Activated naive CD8-positive, alpha-beta T cell (primary cell): Measurements from ENCODE around the gene LPCAT1.

ENCODE experiments used
- H3K27ac Mint-ChIP-seq: one replicate; pipeline ENCODE4 v1.8.0; 2021; ENCODE audit warnings: mixed read lengths
- H3K27me3 Mint-ChIP-seq: one replicate; pipeline ENCODE4 v1.8.0; 2021; ENCODE audit warnings: mixed read lengths
- H3K36me3 Mint-ChIP-seq: one replicate; pipeline ENCODE4 v1.8.0; 2021; ENCODE audit warnings: mixed read lengths
- H3K4me1 Mint-ChIP-seq: one replicate; pipeline ENCODE4 v1.8.0; 2021; ENCODE audit warnings: low read depth, mixed read lengths
- H3K4me3 Mint-ChIP-seq: one replicate; pipeline ENCODE4 v1.8.0; 2021; ENCODE audit warnings: mild to moderate bottlenecking, mixed read lengths
- H3K9me3 Mint-ChIP-seq: one replicate; pipeline ENCODE4 v1.8.0; 2021; ENCODE audit warnings: low read depth, mixed read lengths

Gene LPCAT1

DNA sequence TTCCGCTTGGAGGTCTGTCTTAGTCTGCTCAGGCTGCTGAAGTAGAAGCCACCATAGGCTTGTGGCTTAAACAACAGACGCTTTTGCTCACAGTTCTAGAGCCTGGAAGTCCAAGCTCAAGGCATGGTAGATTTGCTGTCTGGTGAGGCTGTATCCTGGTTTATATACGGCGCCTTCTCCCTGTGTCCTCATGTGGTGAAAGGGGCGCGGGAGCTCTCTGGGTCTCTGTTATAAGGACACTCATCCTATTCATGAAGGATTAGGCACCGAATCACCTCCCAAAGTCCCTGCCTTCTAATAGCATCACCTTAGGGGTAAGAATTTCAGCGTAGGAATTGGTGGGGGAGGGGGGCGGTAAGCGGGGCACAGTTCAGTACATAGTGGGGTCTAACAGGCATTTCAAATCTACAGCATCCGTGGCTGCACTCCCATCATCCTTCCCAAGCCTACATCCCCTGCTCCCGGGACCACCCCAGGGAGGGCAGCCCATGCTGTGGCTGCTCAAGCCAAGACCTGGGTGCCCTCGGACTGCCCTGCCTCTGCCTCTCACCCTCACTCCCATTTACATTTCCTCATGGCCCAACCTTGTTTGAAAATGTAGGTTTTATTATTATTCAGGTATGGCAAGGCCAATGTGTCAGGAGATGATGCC, 15.1 kb upstream of the LPCAT1 start:
- Mint-ChIP-seq H3K27ac (peak overlapping the region; percentile 62), H3K4me1 (peaks cover 31% of the 10 kb centered on the region), H3K4me3 (no peak overlapping the region), H3K9me3 (no peaks in the 10 kb centered on the region), H3K36me3 (no peaks in the 10 kb centered on the region), H3K27me3 (no peaks in the 10 kb centered on the region)

DNA sequence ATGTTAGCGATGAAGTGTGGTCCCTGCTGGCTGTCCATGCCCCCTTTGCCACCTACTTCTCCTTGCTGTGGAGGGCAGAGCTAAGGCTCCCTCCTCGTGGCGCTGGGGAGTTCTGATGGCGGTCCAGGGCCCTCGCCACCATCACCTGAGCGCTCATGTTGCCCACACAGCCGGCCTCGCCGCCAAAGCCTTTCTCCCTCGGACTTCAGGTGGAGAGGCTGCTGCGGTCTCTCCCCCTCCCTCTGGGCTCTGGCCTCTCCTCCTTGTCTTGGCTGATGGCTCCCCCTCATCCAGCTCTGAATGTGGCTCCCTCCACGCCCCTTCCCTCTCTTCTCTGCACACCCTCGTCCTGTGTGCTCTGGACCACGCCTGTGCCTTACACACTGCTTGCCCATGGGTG, 14.5 kb upstream of the LPCAT1 start:
- no peaks in the 10 kb centered on the region for H3K36me3 Mint-ChIP-seq
- H3K27ac Mint-ChIP-seq = peak overlapping the region; percentile 62
- H3K9me3 Mint-ChIP-seq = no peaks in the 10 kb centered on the region
- no peak overlapping the region for H3K4me3 Mint-ChIP-seq
- peaks cover 31% of the 10 kb centered on the region for H3K4me1 Mint-ChIP-seq
- H3K27me3 Mint-ChIP-seq = no peaks in the 10 kb centered on the region

DNA sequence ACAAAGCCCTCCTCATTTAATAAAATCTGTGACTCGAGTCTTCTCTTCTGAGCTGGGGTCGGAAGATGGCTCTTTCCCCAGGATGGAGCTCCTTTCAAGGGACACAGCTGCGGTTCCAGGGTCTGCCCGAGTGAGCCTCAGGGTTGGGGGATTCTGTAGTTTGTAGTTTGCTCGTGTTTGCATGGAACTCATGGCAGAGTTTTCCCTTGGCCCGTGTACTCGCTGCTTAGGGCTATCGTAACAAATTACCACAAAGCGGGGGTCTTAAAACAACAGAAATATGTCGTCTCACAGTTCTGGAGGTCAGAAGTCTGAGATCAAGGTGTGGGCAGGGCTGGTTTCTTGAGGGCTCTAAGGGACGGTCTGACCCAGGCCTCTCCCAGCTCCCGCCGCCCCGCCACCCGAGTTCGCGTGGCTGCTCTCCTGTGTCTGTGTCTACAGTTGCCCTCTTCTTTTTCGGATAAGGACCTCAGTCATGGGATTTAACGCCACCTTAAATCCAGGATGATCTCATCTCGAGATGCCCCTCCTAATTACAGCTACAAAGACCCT, 13.9 kb upstream of the LPCAT1 start:
- Mint-ChIP-seq H3K4me1 (peaks cover 31% of the 10 kb centered on the region), H3K36me3 (no peaks in the 10 kb centered on the region), H3K27ac (no peak overlapping the region), H3K9me3 (no peaks in the 10 kb centered on the region), H3K27me3 (no peaks in the 10 kb centered on the region), H3K4me3 (no peak overlapping the region)

DNA sequence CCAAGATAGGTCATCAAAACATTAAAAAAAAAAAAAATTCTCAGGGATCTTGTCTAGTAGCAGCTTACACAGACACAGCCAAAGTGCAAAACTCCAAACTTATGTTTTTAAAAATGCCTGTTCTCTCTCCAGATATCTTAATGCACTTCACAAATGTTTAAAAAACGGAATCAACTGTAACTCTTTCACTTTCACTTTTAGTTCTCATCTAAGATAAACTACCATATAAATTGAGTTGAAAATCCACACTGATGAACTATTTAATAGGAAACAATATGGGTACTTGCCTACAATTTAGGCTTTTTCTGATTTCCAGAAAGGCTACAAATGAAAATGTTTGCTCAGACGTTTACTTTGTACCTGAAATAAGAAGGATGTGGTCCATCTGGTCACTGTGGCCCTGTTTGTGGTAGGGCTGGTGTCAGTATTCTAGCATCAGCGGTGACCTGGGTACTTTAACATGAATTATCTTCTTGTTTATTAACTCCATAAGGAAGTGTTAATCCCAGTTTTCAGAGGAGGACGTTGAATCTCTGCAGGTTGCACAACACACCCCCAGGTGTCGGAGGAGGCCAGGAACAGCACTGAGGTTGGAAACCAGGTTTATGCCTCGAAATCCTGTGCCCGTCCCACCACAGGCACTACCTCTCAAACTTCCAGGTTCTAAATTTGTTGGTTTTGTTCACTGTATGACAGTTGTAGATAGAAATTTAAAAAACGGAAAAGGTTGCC, 13.3 kb upstream of the LPCAT1 start:
- H3K36me3 Mint-ChIP-seq = no peaks in the 10 kb centered on the region
- no peaks in the 10 kb centered on the region for H3K27me3 Mint-ChIP-seq
- H3K4me1 Mint-ChIP-seq = peaks cover 31% of the 10 kb centered on the region
- peak overlapping the region; percentile 77 for H3K4me3 Mint-ChIP-seq
- H3K9me3 Mint-ChIP-seq = no peaks in the 10 kb centered on the region
- H3K27ac Mint-ChIP-seq = peak overlapping the region; percentile 94

DNA sequence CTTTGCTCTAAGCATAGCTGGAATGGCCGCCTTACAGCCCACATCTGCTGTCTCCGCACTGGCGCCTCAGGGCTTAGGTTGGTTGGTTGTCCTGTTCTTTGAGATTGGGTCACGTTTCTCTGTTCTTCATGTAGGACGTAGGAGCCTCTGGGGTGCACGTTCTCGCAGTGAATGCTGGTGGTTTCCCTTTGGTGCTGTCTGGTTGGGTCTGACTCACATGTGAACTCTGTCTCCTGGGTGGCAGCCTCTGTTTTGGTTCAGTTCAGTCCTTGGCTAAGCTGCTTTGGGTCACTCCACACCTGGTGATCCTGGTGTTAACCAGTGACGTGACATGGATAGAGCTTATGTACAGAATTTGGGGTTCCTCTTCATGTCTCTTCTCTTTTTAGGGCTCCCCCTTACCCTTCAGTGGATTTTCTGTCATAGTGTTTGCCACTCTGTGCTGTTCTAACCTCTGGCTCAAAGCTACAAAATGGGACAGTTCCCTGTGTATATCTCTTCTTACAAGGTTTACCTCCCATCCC, 12.6 kb upstream of the LPCAT1 start:
- Mint-ChIP-seq H3K9me3 (no peaks in the 10 kb centered on the region), H3K4me1 (peaks cover 31% of the 10 kb centered on the region), H3K36me3 (no peaks in the 10 kb centered on the region), H3K27me3 (no peaks in the 10 kb centered on the region), H3K27ac (peak overlapping the region; percentile 94), H3K4me3 (peak overlapping the region; percentile 77)

DNA sequence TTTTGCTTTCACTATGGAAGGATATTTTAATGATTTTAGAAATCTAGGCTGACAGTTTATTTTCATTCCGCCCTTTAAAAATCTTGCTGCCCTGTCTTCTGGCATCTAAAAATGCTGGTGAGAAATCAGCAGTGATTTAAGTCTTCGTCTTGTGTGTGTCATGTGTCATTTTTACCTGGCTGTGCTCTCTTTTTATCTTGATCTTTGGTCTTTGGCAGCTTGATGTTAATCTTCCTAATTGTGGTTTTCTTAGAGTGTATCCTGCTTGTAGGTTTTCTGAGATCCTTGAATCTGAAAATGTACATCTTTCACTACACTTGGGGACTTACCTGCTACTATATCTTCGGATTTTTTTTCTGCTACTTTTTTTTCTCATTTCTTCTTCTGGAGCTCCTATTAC, 11.9 kb upstream of the LPCAT1 start:
- no peaks in the 10 kb centered on the region for H3K36me3 Mint-ChIP-seq
- peaks cover 31% of the 10 kb centered on the region for H3K4me1 Mint-ChIP-seq
- no peaks in the 10 kb centered on the region for H3K27me3 Mint-ChIP-seq
- H3K9me3 Mint-ChIP-seq = no peaks in the 10 kb centered on the region
- peak overlapping the region; percentile 77 for H3K4me3 Mint-ChIP-seq
- H3K27ac Mint-ChIP-seq = peak overlapping the region; percentile 94

DNA sequence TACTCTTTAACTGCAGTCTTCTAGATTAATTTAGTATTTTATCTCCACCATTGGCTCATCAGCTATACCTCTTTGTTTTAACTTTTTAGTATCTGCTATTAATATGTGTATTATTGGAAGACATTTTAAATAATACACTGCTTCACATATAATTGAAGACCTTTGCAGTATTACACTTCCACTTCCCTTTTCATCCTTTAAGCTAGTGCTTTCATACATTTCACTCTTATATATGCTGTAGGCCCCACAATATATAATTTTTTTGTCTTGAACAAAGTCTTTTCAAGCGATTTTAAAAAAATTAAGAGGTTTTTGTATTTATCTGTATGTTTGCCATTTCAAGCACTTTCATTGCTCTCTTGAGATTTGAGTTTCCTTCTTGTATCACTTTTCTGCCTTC, 8.6 kb upstream of the LPCAT1 start:
- Mint-ChIP-seq H3K4me3 (no peak overlapping the region), H3K27ac (no peak overlapping the region), H3K4me1 (peaks cover 28% of the 10 kb centered on the region), H3K27me3 (no peaks in the 10 kb centered on the region), H3K36me3 (no peaks in the 10 kb centered on the region), H3K9me3 (no peaks in the 10 kb centered on the region)

DNA sequence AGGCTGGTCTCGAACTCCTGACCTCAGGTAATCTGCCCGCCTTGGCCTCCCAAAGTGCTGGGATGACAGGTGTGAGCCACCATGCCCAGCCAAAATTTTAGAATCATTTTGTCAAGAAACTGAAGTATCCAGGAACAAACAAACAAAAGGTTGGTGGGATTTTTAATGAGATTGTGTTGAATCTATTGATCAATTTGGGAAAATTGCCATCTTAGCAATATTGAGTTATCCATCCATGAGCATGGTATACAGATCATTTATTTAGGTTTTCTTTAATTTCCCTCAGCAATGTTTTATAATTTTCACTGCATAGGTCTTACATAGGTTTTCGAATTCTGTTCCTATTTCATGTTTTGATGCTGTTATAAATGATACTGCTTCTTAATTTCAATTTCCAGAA, 5.7 kb upstream of the LPCAT1 start:
- Mint-ChIP-seq H3K27me3 (no peaks in the 10 kb centered on the region), H3K36me3 (no peaks in the 10 kb centered on the region), H3K9me3 (no peaks in the 10 kb centered on the region), H3K27ac (no peak overlapping the region), H3K4me1 (peaks cover 5% of the 10 kb centered on the region), H3K4me3 (no peak overlapping the region)

DNA sequence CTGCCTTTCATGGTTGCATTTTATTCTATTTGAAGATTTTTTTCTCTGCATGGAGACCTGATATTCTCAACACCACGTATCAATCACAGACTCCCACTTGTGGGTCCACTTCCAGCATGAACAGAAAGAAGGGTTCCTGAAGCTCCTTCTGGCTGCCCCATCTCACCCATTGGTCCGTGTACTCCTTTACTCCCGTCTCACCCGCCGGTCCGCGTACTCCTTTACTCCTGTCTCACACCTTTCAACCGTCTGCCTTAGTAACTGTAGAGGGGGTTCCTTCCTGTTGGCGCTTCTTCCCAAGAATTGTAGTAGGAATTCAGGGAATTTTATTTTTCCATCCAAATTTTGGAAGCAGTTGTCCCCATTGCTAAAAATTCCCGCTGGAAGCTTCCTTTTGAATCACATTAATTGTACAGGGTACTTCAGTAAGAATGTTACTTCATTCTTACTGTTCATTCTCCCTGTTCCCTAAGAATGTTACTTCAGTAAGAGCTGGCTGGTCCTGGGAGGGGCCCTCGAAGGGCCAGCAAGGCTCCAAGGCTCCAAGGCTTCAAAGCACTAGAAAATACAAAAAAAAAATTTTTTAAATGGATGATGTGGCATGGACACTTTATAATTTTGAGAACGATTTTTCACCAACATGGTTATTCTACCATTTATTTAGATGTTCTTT, 3.9 kb upstream of the LPCAT1 start:
- Mint-ChIP-seq H3K27ac (no peak overlapping the region), H3K4me3 (no peak overlapping the region)

DNA sequence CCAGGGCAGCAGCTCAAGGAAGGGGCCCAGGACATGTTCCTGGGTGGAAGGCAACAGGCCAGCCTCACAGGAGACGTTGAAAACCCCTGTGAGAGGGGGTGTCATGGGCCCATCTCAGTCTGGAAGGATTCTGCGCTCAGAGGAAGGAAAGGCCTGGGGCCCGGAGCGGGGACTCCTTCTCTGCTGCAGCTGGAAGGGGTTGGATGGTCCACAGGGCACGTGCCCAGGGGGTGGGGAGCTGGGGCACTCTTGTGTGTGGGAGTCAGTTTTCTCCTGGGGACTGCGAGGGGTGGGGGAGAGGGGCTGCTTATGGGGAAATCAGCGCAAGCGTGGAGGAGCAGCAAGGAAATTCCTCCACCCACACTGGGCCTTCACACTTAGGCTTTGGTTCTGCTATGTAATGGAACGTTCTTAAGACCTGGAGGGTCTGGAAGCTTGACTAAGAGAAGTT, 2.9 kb upstream of the LPCAT1 start:
- Mint-ChIP-seq H3K4me3 (no peak overlapping the region), H3K4me1 (peaks cover 12% of the 10 kb centered on the region), H3K36me3 (no peaks in the 10 kb centered on the region), H3K27ac (no peak overlapping the region), H3K9me3 (no peaks in the 10 kb centered on the region), H3K27me3 (no peaks in the 10 kb centered on the region)

More for the DNA sequence above, 3.9 kb upstream of the LPCAT1 start:
- no peaks in the 10 kb centered on the region for H3K36me3 Mint-ChIP-seq
- no peaks in the 10 kb centered on the region for H3K9me3 Mint-ChIP-seq
- no peaks in the 10 kb centered on the region for H3K27me3 Mint-ChIP-seq
- H3K4me1 Mint-ChIP-seq = peaks cover 5% of the 10 kb centered on the region

DNA sequence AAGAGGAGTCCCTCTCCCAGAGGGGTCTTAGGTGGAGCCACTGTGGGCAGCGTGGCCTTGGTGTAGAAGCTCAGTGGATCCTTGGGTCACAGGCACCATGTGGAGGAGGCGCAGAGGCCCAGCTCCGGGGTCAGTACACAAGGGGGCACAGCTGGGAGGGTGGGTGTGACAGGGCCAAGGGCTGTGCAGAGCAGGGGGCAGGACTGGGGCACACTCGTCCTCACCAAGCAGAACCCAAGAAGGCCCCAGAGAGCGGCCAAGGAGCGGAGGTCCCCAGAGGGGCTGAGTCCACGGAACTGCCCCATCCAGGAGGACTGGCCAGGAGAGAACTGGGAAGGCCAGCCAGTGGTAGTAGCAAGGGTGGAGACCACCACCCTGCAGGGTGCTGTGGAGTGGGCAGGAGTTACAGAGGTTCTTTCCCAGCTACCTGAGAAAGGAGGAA, 2.5 kb upstream of the LPCAT1 start:
- Mint-ChIP-seq H3K27me3 (no peaks in the 10 kb centered on the region), H3K27ac (no peak overlapping the region), H3K4me3 (no peak overlapping the region), H3K4me1 (peaks cover 13% of the 10 kb centered on the region), H3K9me3 (no peaks in the 10 kb centered on the region), H3K36me3 (no peaks in the 10 kb centered on the region)

DNA sequence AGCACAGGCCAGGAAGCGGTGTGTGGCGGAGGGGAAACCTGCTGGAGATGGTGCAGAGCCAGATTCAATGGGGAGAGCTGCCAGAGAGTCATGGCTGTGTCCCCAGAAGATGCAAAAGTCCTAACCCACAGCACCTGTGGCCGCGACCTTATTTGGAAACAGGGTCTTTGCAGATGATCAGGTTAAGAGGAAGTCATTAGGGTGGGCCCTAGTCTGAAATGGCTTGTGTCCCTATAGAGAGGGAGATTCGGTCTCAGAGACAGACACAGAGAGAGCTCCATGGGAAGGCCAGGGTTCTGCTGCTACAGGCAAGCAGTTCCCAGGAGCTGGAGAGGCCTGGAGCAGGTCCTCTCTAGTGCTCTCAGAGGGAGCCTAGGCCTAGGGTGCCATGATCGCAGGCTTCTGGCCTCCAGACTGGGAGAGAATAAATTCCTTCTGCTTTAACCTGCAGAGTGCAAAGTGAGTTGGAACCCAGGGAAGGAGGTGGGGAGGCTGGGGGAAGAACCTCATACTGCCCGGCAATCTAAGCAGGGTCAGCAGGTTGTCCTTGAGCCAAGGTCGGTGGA, 1.9 kb upstream of the LPCAT1 start:
- Mint-ChIP-seq H3K27me3 (no peaks in the 10 kb centered on the region), H3K4me1 (peaks cover 13% of the 10 kb centered on the region), H3K36me3 (no peaks in the 10 kb centered on the region), H3K27ac (no peak overlapping the region), H3K9me3 (no peaks in the 10 kb centered on the region), H3K4me3 (peak overlapping the region; percentile 57)

DNA sequence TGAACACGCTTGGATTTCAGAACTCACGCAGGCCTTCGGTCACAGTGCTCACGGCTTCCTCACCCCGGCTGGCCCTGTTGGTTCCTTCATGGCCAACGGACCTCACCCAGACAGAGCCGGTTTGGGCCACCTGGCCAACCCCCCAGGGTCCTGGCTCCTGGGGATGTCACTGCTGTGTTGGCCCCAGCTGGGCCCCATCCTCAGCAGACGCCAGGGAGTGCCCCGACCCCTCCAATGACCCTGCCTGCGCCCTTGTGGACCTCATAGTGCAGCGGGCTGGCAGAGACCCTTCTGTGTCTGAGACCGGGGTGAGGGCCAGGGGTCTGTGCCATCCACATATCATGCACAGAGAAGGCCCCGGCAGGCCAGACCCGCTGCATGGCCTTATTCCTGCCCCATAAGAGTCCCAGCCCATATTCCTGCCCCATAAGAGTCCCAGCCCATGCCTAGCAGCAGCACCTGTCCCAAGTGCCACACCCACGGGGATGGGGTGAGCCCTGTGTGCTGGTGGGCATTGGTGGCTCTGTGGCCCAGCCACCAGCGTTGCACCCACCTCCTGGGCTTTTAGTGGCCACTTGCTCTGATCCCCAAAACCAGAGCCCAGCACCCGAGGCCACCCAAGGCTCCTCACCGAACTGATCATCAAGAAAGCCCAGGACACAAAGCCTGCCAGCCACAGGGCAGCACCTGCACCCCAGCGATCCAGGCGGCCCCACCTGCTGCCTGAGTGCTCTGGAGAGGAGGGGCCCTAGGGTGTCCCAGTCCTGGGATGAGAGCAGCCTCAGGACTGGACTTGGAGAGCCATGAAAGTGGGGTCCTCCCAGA, 1.3 kb upstream of the LPCAT1 start:
- peak overlapping the region; percentile 58 for H3K4me3 Mint-ChIP-seq
- H3K27me3 Mint-ChIP-seq = no peaks in the 10 kb centered on the region
- no peak overlapping the region for H3K27ac Mint-ChIP-seq
- H3K4me1 Mint-ChIP-seq = peaks cover 13% of the 10 kb centered on the region
- no peaks in the 10 kb centered on the region for H3K9me3 Mint-ChIP-seq
- no peaks in the 10 kb centered on the region for H3K36me3 Mint-ChIP-seq

DNA sequence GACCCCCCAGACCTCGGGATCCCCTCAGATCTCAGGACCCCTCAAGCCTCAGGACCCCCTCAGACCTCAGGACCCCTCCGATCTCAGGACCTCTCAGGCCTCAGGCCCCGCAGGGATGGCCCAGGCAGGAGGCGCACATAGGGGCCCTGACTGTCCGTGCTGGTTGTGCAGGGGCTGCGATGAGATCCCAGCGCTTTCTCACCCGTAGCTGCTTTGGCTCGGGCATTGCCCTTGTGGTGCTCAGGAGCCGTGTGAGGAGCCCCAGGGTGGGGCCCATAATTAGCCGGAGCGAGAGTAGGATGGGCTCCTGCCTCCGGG, 680 bp upstream of the LPCAT1 start:
- H3K36me3 Mint-ChIP-seq = no peaks in the 10 kb centered on the region
- peaks cover 13% of the 10 kb centered on the region for H3K4me1 Mint-ChIP-seq
- peak overlapping the region; percentile 58 for H3K4me3 Mint-ChIP-seq
- H3K27me3 Mint-ChIP-seq = no peaks in the 10 kb centered on the region
- H3K9me3 Mint-ChIP-seq = no peaks in the 10 kb centered on the region
- no peak overlapping the region for H3K27ac Mint-ChIP-seq
